Uterus (tissue), 2 donors: ENCODE measurements around the gene SKAP1.
A peak's percentile ranks its signal among the peaks of the same experiment; 100 is the strongest.

Experiments used
- POLR2A ChIP-seq, 2 donors: fragments of 450-650 bp; IDR thresholded peaks; one replicate each; pipeline ENCODE4 v1.6.1; 2016; ENCODE audit warnings: antibody characterized with exemption in 2 of 2, mild to moderate bottlenecking in 1 of 2, moderate library complexity in 1 of 2
- TF ChIP-seq, protein P1 (sequence below), 4 experiments: fragments of 200-600 bp in 2 of 4; fragments of 450-650 bp in 2 of 4; sonication (generic) in 2 of 4; IDR thresholded peaks; one replicate each; pipeline ENCODE4 v1.5.1; 2016 to 2019; ENCODE audit warnings: antibody characterized with exemption in 4 of 4, mild to moderate bottlenecking in 2 of 4, moderate library complexity in 1 of 4

DNA sequence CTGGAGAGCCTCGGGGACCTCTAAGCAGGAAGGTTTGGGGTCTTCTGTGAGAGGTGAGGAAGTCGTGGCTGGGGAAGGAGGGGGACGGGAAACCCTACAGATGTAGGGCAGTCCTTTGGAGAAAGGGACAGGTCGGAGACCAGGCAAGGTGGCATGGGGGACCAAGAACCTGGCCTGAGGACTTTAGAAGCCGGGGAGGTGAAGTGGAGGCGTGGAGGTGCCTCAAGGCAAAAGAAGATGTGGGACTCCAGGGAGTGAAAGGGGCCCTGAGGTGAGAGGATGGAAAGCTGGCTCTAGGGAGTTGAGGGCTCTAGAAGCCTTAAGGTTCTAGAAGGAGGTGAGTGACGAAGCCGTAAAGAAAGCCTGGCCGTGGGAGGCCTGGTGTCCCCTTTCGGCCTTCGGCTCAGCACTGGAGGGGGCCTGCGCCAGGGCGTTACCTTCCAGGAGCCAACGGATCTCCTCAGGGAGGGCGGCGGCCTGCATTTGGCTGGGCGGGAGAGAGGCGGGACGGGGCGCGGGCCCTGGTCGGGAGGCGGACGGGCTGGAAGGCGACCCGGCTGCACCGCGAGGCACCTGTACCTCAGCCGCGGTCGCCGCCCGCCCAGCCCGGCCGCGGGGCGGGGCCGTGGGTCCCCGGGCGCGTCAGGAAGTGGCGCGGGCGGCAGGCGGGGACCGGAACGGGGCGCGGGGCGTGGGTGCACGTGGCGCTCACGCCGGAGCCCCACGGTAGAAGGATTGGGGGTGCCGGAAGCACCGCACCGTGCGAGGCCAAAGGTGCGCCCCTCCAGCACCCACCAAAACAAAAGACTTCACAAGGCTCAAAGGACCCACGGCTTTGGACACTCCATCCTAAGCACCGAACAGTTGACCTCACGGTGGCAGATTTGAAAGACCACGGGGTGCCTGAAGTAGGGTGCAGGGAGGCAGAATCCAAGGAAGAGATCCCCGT lies at the start of gene SKAP1:
- TF ChIP-seq, protein P1, sequence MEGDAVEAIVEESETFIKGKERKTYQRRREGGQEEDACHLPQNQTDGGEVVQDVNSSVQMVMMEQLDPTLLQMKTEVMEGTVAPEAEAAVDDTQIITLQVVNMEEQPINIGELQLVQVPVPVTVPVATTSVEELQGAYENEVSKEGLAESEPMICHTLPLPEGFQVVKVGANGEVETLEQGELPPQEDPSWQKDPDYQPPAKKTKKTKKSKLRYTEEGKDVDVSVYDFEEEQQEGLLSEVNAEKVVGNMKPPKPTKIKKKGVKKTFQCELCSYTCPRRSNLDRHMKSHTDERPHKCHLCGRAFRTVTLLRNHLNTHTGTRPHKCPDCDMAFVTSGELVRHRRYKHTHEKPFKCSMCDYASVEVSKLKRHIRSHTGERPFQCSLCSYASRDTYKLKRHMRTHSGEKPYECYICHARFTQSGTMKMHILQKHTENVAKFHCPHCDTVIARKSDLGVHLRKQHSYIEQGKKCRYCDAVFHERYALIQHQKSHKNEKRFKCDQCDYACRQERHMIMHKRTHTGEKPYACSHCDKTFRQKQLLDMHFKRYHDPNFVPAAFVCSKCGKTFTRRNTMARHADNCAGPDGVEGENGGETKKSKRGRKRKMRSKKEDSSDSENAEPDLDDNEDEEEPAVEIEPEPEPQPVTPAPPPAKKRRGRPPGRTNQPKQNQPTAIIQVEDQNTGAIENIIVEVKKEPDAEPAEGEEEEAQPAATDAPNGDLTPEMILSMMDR (IDR thresholded peaks at IDR 0.05), result no peak
- TF ChIP-seq POLR2A (IDR thresholded peaks at IDR 0.05), result peak in 1 of 2 donors; percentile 36
